Activated T-helper 17 cell treated with anti-CD3 and anti-CD28 coated beads, Interleukin-2, amount 50 U/mL, for 72 hours (primary cell): ENCODE measurements around the gene SPINK5. TPM values are rescaled to one million over a fixed set of nuclear protein-coding genes. Genes with fewer than 3 reads are reported as not detected.

Source experiments
- ATAC-seq: fragments of 150-1000 bp; cut with Tn5 transposase; replicated peaks from 2 replicates; pipeline ENCODE4 v1.10.0; 2021; ENCODE audit warnings: mild to moderate bottlenecking, moderate library complexity
- H3K27ac Mint-ChIP-seq: one replicate; pipeline ENCODE4 v1.8.0; 2022; ENCODE audit warnings: mixed read lengths
- H3K27me3 Mint-ChIP-seq: one replicate; pipeline ENCODE4 v1.8.0; 2022; ENCODE audit warnings: mixed read lengths
- H3K36me3 Mint-ChIP-seq: one replicate; pipeline ENCODE4 v1.8.0; 2022; ENCODE audit warnings: low read depth, mild to moderate bottlenecking, mixed read lengths
- H3K4me1 Mint-ChIP-seq: one replicate; pipeline ENCODE4 v1.8.0; 2022; ENCODE audit warnings: mixed read lengths
- H3K4me3 Mint-ChIP-seq: one replicate; pipeline ENCODE4 v1.8.0; 2022; ENCODE audit warnings: mild to moderate bottlenecking, mixed read lengths
- H3K9me3 Mint-ChIP-seq: one replicate; pipeline ENCODE4 v1.8.0; 2022; ENCODE audit warnings: mixed read lengths
- total RNA-seq, 2 donors: library from RNA; stranded (reverse); gene quantifications; one replicate each; pipeline ENCODE4 v1.2.3, GENCODE V29; 2022

The SPINK5 gene
- total RNA-seq, 2 donors from 2014 or later = not detected

DNA sequence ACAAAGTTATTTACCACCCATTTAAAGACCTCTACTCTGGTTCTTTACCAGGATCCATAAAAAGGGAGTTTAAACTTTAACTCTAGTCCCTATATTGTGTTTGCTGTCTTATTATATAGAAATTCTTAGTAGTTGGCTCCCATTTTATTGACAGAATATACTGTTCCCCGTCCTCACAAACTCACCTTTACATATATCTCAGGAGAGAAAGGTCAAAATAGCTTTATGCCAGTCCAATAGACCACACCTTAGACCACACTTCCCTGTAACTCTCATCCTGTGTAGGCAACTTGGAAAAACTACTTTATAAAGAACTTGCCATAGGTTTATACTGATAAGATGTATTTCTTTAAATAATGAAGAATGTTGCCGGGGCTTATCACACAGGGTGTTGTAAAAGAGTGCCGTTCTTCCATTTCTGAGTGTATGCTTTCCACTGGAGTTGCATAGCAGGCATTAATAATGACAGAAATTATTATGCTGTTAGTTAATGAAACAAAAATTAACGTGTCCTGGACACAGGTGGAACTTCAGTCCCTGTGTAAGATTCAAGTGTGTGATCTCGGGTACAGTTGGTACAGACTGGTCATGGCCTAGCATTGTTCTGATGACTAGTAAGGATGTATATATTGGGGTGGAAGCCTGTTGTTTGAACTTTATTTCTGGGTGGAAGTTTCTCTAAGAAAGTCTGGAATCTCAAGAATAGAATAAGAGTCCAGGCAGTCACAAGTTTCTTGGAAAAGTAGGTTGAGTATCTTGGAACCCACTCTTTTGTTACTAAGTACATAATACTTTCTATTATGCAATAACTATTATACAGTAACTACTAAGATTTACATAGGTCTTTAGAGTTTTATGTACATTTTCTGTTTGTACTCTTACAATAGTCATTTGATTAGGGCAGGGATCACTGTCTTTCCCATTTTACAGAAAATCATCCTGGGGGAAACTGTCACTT, 71.6 kb downstream of the SPINK5 start:
- Mint-ChIP-seq H3K4me1 (no peaks in the 10 kb centered on the region), H3K36me3 (no peaks in the 10 kb centered on the region), H3K4me3 (no peak overlapping the region), H3K27ac (no peak overlapping the region), H3K9me3 (no peaks in the 10 kb centered on the region), H3K27me3 (peaks cover 18% of the 10 kb centered on the region)
- ATAC-seq = no peak

DNA sequence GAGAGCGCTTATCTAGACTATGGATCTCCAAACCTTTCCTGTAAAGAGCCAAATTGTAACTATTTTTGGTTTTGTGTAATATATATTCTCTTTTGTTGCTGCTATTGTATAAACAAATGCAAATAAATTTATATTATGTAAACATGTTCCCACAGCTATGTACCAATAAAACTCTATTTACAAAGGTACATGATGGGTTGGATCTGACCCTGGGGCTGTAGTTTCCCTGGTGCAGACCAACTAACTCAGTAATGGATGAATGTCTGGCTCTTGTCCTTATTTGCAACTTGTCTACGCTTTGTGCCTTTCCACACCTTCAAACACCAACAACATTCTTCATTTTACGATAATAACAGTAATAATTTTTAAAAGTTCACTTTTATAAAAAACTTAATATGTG, 77.1 kb downstream of the SPINK5 start:
- ATAC-seq = no peak
- H3K9me3 Mint-ChIP-seq = peaks cover 6% of the 10 kb centered on the region
- H3K36me3 Mint-ChIP-seq = no peaks in the 10 kb centered on the region
- no peak overlapping the region for H3K4me3 Mint-ChIP-seq
- no peaks in the 10 kb centered on the region for H3K4me1 Mint-ChIP-seq
- peaks cover 21% of the 10 kb centered on the region for H3K27me3 Mint-ChIP-seq
- H3K27ac Mint-ChIP-seq = no peak overlapping the region

DNA sequence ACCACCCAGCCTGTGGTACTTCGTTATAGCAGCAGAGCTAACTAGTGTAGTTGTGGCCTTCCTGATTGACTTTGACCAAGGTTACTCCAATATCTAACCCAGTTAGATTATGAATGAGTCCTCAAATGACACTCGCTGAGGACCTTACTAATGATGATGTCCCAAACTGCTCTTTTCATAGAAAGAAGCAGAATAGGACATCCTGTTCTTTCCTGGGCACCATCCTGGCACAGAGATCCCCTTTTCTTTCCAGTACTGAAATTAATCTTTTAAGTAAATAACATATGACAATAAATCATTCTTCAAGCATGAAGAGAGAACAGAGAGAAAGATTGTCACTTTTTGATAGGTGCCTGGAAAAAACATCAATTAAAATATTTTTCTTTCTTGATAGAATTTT, 77.9 kb downstream of the SPINK5 start:
- peaks cover 6% of the 10 kb centered on the region for H3K9me3 Mint-ChIP-seq
- ATAC-seq = no peak
- H3K4me3 Mint-ChIP-seq = no peak overlapping the region
- peaks cover 26% of the 10 kb centered on the region for H3K27me3 Mint-ChIP-seq
- H3K4me1 Mint-ChIP-seq = no peaks in the 10 kb centered on the region
- no peaks in the 10 kb centered on the region for H3K36me3 Mint-ChIP-seq
- no peak overlapping the region for H3K27ac Mint-ChIP-seq

DNA sequence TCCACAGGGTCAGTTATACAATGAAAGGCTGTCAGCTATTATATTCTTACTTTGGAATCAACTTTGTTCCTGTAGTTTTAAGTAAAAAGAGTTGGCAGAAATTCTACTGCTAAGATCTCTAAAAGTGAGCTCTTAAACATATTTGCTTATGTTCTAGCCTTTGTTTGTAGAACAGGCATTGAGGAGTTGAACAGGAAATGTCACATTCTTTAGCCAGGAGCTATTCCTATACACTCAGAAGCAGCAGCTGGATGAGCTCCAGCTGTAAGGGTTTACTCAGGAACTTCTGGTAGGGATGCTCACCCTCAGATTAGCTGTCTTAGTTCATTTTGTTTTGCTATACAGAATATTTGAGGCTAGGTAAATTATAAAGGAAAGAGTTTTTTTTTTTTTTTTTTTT, 82.1 kb downstream of the SPINK5 start:
- no peak for ATAC-seq
- Mint-ChIP-seq H3K9me3 (peaks cover 6% of the 10 kb centered on the region), H3K36me3 (no peaks in the 10 kb centered on the region), H3K4me3 (no peak overlapping the region), H3K27ac (no peak overlapping the region), H3K27me3 (peaks cover 30% of the 10 kb centered on the region), H3K4me1 (no peaks in the 10 kb centered on the region)

DNA sequence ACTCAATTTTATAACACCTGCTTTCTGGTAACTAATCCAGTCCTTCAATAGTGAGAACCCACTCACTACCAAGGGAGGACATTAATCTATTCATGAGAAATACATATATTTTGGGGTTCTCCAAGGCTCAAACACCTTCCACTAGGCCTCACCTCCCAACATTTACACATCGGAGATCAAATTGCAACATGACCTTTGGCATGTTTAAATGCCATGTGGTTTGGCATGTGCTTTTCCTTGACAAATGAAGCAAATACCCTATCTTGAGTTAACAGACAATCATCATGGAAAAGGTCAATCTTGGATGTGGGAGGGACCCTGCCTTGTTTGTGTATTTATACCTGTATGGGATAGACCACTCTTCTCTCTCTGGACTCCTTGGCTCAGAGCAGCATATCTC, 82.7 kb downstream of the SPINK5 start:
- Mint-ChIP-seq H3K27me3 (peaks cover 30% of the 10 kb centered on the region), H3K9me3 (peaks cover 6% of the 10 kb centered on the region), H3K27ac (no peak overlapping the region), H3K4me3 (no peak overlapping the region), H3K4me1 (no peaks in the 10 kb centered on the region), H3K36me3 (no peaks in the 10 kb centered on the region)
- no peak for ATAC-seq

DNA sequence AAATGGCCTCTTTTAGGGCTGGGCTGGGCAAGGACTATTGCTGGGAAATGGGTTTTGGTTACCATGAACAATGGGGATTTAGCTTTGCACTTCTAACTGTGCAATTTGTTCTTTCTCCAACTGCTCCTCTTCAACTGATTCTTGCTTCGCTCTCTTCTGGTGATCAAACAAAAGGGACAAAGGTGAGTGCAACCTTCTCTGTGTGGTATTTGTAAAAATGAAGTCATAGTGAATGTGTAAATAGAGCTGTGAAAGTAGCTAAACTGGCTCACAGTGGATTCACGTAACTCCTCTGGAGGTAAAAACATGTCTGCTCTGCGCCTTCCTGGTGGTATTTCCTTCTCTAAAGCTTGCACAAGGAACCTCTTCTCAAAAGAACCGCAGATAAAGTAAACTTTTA, 83.6 kb downstream of the SPINK5 start:
- peaks cover 6% of the 10 kb centered on the region for H3K9me3 Mint-ChIP-seq
- no peak for ATAC-seq
- no peaks in the 10 kb centered on the region for H3K4me1 Mint-ChIP-seq
- H3K36me3 Mint-ChIP-seq = no peaks in the 10 kb centered on the region
- H3K4me3 Mint-ChIP-seq = no peak overlapping the region
- H3K27me3 Mint-ChIP-seq = peaks cover 31% of the 10 kb centered on the region
- no peak overlapping the region for H3K27ac Mint-ChIP-seq

DNA sequence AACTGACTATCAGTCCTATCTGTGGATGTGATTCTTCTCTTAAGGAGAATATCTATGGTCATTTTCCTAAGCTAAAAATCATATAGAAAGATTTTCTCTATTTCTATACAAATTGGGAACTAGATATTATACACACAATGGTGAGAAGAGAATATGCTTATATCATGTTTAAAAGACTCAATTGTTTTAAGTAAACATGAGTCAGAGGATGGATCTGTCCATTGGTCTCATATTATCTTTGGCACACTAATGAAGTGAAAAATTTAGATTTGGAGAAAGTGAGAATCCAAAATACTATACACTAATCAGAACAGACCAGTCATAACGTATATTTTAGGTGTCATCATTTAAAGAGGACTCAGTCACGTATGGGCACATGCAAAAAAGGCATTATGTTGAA, 88.1 kb downstream of the SPINK5 start:
- Mint-ChIP-seq H3K9me3 (no peaks in the 10 kb centered on the region), H3K36me3 (no peaks in the 10 kb centered on the region), H3K4me3 (no peak overlapping the region), H3K27me3 (peaks cover 16% of the 10 kb centered on the region), H3K27ac (no peak overlapping the region), H3K4me1 (no peaks in the 10 kb centered on the region)
- no peak for ATAC-seq

DNA sequence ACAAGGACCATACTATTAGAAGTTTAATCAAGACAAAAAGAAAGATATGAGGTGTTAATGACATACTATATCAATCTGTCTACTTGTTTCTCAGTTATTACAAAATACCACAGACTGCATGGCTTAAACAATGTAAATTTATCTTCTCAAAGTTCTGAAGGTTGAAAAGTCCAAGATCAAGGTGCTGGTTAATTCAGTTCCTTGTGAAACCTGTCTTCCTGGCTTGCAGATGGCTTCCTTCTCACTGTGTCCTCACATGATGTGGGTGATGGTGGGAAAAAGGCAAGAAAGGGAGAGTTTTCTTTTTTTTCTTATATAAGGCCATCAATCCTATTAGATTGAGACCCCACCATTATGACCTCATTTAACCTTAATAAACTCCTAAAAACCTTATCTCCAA, 89.0 kb downstream of the SPINK5 start:
- Mint-ChIP-seq H3K27ac (no peak overlapping the region), H3K4me3 (no peak overlapping the region), H3K27me3 (peaks cover 12% of the 10 kb centered on the region), H3K4me1 (no peaks in the 10 kb centered on the region), H3K36me3 (no peaks in the 10 kb centered on the region), H3K9me3 (no peaks in the 10 kb centered on the region)
- no peak for ATAC-seq

DNA sequence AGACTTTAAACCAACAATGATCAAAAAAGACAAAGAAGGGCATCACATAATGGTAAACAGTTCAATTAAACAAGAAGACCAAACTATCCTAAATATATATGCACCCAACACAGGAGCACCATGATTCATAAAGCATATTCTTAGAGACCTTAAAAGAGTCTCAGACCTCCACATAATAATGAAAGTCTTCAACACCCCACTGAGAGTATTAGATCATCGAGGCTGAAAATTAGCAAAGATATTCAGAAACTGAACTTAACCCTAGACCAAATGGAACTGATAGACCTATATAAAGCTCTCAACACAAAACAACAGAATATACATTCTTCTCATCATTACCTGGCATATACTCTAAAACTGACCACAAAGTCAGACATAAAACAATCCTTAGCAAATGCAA, 92.8 kb downstream of the SPINK5 start:
- H3K4me3 Mint-ChIP-seq = no peak overlapping the region
- no peaks in the 10 kb centered on the region for H3K36me3 Mint-ChIP-seq
- no peak overlapping the region for H3K27ac Mint-ChIP-seq
- no peaks in the 10 kb centered on the region for H3K4me1 Mint-ChIP-seq
- peaks cover 3% of the 10 kb centered on the region for H3K27me3 Mint-ChIP-seq
- H3K9me3 Mint-ChIP-seq = no peaks in the 10 kb centered on the region
- ATAC-seq = no peak

DNA sequence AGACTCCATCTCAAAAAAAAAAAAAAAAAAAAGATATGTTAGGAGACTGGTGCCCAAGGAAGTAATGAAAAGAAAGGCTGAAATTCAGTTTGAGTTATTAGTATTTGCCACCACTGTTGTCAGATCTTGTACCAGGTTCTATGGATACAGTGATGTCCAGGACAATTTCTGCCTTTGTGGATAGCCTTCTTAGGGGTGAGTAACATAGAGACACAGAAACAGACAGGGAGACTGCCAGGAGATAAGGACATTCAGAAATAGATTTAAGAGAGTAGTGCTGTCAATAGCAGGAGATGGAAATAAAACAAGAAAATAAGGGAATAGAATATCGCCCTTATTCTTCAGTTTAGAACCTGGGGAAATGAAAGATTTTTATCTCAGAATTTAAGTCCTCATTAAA, 98.3 kb downstream of the SPINK5 start:
- Mint-ChIP-seq H3K4me3 (no peak overlapping the region), H3K4me1 (no peaks in the 10 kb centered on the region), H3K36me3 (no peaks in the 10 kb centered on the region), H3K9me3 (no peaks in the 10 kb centered on the region), H3K27ac (no peak overlapping the region), H3K27me3 (no peaks in the 10 kb centered on the region)
- ATAC-seq = no peak

DNA sequence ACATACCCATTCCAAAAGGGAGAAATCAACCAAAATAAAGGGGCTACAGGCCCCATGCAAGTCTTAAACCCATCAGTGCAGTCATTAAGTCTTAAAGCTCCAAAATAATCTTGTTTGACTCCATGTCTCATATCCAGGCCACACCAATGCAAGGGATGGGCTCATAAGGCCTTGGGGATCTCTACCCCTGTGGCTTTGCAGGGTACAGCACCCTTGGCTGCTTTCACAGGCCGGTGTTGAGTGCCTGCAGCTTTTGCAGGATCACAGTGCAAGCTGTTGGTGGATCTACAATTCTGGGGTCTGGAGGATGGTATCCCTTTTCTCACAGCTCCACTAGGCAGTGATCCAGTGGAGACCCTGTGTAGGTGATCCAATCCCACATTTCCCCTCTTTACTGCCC, 99.6 kb downstream of the SPINK5 start:
- H3K4me1 Mint-ChIP-seq = no peaks in the 10 kb centered on the region
- peaks cover 5% of the 10 kb centered on the region for H3K27me3 Mint-ChIP-seq
- ATAC-seq = no peak
- H3K27ac Mint-ChIP-seq = no peak overlapping the region
- H3K4me3 Mint-ChIP-seq = no peak overlapping the region
- no peaks in the 10 kb centered on the region for H3K36me3 Mint-ChIP-seq
- H3K9me3 Mint-ChIP-seq = no peaks in the 10 kb centered on the region

DNA sequence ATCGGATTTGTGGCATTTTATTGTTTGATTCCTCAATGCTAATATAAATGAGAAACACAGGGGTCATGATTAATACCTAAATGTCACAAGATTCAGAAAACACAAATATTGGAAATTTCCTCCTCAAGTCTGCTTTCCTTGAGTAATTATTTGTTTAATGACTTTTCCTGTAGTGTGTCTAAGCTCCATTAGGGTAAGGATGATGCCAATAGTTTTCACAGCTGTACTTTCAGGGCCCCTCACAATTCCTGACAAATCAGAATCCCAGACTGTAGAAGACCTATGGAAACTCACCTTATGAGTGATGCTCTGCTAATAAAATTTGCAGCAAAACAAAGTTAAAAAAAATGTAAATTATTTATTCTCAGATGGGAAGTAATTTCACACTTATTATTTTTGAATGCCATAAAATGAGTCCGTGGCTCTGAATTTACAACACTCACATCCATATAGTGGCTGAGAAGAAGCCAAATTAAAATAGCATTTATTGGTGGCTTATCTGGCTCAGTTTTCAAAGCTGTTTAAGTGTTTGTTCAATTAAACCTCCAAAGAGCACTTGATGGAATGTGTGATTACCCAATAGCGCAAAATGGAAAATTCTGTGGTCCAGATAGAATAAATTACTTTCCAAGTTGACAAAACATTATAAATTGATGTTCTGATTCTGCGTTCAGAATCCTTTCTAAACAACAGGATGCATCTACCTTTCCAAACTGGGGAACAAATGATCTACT, 102.9 kb downstream of the SPINK5 start:
- Mint-ChIP-seq H3K27ac (no peak overlapping the region), H3K4me3 (no peak overlapping the region), H3K36me3 (no peaks in the 10 kb centered on the region), H3K4me1 (no peaks in the 10 kb centered on the region), H3K9me3 (no peaks in the 10 kb centered on the region), H3K27me3 (peaks cover 5% of the 10 kb centered on the region)
- no peak for ATAC-seq

DNA sequence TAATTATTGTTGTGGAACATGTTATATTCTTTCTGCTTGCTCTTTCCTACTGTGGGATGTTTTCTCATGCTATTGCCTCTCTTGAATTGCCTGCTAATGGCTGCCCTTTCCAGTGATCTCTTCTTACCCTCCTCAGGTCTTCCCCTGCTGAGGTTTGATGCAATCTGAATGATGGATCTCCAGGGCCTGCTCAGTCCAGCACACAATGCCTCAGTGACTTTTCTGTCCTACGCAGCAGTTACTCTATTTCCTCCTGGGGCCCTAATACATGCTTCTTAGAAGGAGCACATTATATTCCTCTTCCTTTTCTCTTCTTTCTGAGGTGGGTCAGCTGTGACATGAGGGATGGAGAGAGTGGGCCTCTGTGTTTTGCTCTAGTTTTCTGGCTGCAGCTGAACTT, 104.5 kb downstream of the SPINK5 start, which contains the start of gene SPINK14:
TSS of gene SPINK14 (plus strand) at position 301 of the 400 bp plus-strand sequence. CDS start 1,187 bp downstream, outside the sequence.
- no peak within 1 kb of the TSS for H3K4me3 Mint-ChIP-seq
- no peaks in the 10 kb centered on the region for H3K4me1 Mint-ChIP-seq
- H3K9me3 Mint-ChIP-seq = no peaks in the 10 kb centered on the region
- no peak for ATAC-seq
- H3K36me3 Mint-ChIP-seq = no peaks in the 10 kb centered on the region
- no peak within 1 kb of the TSS for H3K27ac Mint-ChIP-seq
- H3K27me3 Mint-ChIP-seq = peaks cover 11% of the 10 kb centered on the region

DNA sequence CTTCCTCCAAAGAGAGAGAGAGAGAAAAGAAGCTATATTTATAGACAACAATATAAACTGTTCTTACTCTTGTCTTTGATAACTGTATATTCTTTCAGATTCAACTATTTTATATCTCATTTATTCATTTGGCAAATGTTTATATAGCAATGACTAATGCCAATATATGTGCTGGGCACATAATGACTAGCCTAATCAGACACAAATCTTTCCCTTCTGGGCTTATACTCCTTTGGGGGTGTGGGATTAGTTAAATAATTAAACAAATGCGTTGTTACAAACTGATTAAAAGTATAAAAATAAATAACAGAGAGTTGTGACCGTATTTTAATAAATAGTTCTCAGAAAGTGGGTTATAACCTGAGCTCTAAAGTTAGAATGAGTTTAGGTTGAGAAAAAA, 108.6 kb downstream of the SPINK5 start:
- peaks cover 13% of the 10 kb centered on the region for H3K27me3 Mint-ChIP-seq
- H3K4me3 Mint-ChIP-seq = no peak overlapping the region
- ATAC-seq = no peak

DNA sequence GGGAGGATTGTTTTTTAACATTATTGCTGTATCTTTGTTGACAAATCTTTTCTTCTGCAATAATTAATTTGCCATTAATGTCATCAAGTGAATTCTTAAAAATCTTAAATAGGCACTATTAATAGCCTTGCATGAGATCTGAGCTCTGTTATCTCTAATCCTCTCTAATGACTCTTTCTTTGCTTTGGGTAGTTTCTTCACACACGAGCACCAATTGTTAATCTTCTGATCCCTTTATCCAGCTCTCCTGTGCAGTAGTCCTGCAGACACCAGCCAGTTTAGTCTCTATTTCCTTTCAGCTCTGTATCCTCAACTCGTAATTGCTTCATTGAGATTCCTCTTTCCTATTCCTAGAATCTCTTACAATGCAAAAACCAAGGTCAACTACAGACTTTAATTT, 112.7 kb downstream of the SPINK5 start:
- Mint-ChIP-seq H3K36me3 (no peaks in the 10 kb centered on the region), H3K27me3 (peaks cover 15% of the 10 kb centered on the region), H3K4me3 (no peak overlapping the region), H3K27ac (no peak overlapping the region), H3K9me3 (no peaks in the 10 kb centered on the region), H3K4me1 (no peaks in the 10 kb centered on the region)
- no peak for ATAC-seq

More for the DNA sequence above, 108.6 kb downstream of the SPINK5 start:
- Mint-ChIP-seq H3K4me1 (no peaks in the 10 kb centered on the region), H3K36me3 (no peaks in the 10 kb centered on the region), H3K27ac (no peak overlapping the region), H3K9me3 (no peaks in the 10 kb centered on the region)
